Breast epithelium (tissue), 4 donors: ENCODE data around the gene ATP11C. TPM values are rescaled to one million over a fixed set of nuclear protein-coding genes. Genes with fewer than 3 reads are reported as not detected.

Experiments used
- DNase-seq, 2 donors: peaks; one replicate each; pipeline ENCODE4 v3.0.0-alpha.2; 2019; ENCODE audit warnings: low spot score in 2 of 2
- H3K27ac ChIP-seq, 2 donors: fragments of 200-600 bp; sonication (generic) in 1 of 2; one replicate each; pipeline ENCODE4 v1.5.1; 2016 to 2019; ENCODE audit warnings: mild to moderate bottlenecking in 1 of 2
- H3K27me3 ChIP-seq, 2 donors: fragments of 200-600 bp; sonication (generic) in 1 of 2; one replicate each; pipeline versions ENCODE4 v1.5.1 to v1.6.0; 2017 to 2019; ENCODE audit warnings: control low read depth in 1 of 2, mild to moderate bottlenecking in 1 of 2
- H3K36me3 ChIP-seq: fragments of 200-600 bp; one replicate; pipeline ENCODE4 v1.5.1; 2019
- H3K4me1 ChIP-seq, 2 donors: fragments of 200-600 bp; sonication (generic); one replicate each; pipeline ENCODE4 v1.5.1; 2016 to 2019; ENCODE audit warnings: control low read depth in 1 of 2
- H3K4me3 ChIP-seq, 3 donors: fragments of 200-600 bp; sonication (generic); 1 replicate in 2 of 3; 2 replicates in 1 of 3; pipeline ENCODE4 v1.5.1; 2016 to 2019; ENCODE audit warnings: mild to moderate bottlenecking in 3 of 3, moderate library complexity in 2 of 3
- H3K9me3 ChIP-seq, 2 donors: fragments of 200-600 bp; sonication (generic) in 1 of 2; one replicate each; pipeline ENCODE4 v1.5.1; 2016 to 2019; ENCODE audit warnings: control low read depth in 1 of 2
- CTCF ChIP-seq, 3 donors: fragments of 450-650 bp; IDR thresholded peaks; one replicate each; pipeline ENCODE4 v1.5.1; 2016 to 2017; ENCODE audit warnings: antibody characterized with exemption in 3 of 3, mild to moderate bottlenecking in 3 of 3, moderate library complexity in 3 of 3
- POLR2A ChIP-seq: fragments of 450-650 bp; IDR thresholded peaks from one replicate; pipeline ENCODE4 v1.6.1; 2016; ENCODE audit warnings: antibody characterized with exemption, mild to moderate bottlenecking, moderate library complexity
- POLR2AphosphoS5 ChIP-seq, 3 donors: sonication (generic); formaldehyde crosslinking; IDR thresholded peaks; one replicate each; pipeline ENCODE4 v1.6.1; 2017; ENCODE audit warnings: antibody characterized with exemption in 3 of 3
- intact Hi-C: fragments of 100-400 bp; cut with DNase I; formaldehyde crosslinking; loops from one replicate; pipeline ENCODE4 v1.15.1; 2023; ENCODE audit warnings: low total_unique reads
- total RNA-seq, 3 donors: library from RNA; depleted of rRNA; stranded (reverse); fragments of >200 nt; gene quantifications; one replicate each; pipeline ENCODE4 v1.1.0, GENCODE V29; 2016

The ATP11C gene
- total RNA-seq, 3 donors from 2014 or later: 32.5 to 42.4 (median 34.1) TPM

- H3K4me3 ChIP-seq: no peak overlapping the region
- no peak for DNase-seq
- no peaks in the 10 kb centered on the region for H3K36me3 ChIP-seq
- H3K27ac ChIP-seq: no peak overlapping the region
- peaks cover 9 to 14% of the 10 kb centered on the region in 2 donors for H3K9me3 ChIP-seq
- intact Hi-C loops: no loop called here
- TF ChIP-seq CTCF (IDR thresholded peaks at IDR 0.05) (no peak), POLR2A (no peak), POLR2AphosphoS5 (IDR thresholded peaks at IDR 0.05) (no peak)
- no peaks in the 10 kb centered on the region for H3K4me1 ChIP-seq
- no peaks in the 10 kb centered on the region for H3K27me3 ChIP-seq
Measured at GRCh38 chrX:139758809-139759208, 174.0 kb downstream of the ATP11C start.

- H3K27me3 ChIP-seq: no peaks in the 10 kb centered on the region
- H3K36me3 ChIP-seq: no peaks in the 10 kb centered on the region
- intact Hi-C loops: no loop called here
- H3K27ac ChIP-seq: no peak overlapping the region
- no peaks in the 10 kb centered on the region for H3K4me1 ChIP-seq
- TF ChIP-seq POLR2A (no peak), CTCF (IDR thresholded peaks at IDR 0.05) (no peak), POLR2AphosphoS5 (IDR thresholded peaks at IDR 0.05) (no peak)
- no peak overlapping the region for H3K4me3 ChIP-seq
- no peak for DNase-seq
- H3K9me3 ChIP-seq: peaks cover 14 to 15% of the 10 kb centered on the region in 2 donors
Measured at GRCh38 chrX:139758250-139758649, 174.6 kb downstream of the ATP11C start.

GRCh38 chrX:139751053-139751452 lies 181.8 kb downstream of the ATP11C start:
- TF ChIP-seq POLR2AphosphoS5 (IDR thresholded peaks at IDR 0.05): no peak
- no peak for TF ChIP-seq POLR2A
- no peak for TF ChIP-seq CTCF (IDR thresholded peaks at IDR 0.05)
- no peak overlapping the region for H3K27ac ChIP-seq
- DNase-seq: no peak
- H3K4me3 ChIP-seq: no peak overlapping the region
- intact Hi-C loops: no loop called here
- peaks cover 14 to 15% of the 10 kb centered on the region in 2 donors for H3K9me3 ChIP-seq
- no peaks in the 10 kb centered on the region for H3K4me1 ChIP-seq
- H3K36me3 ChIP-seq: no peaks in the 10 kb centered on the region
- no peaks in the 10 kb centered on the region for H3K27me3 ChIP-seq

GRCh38 chrX:139750390-139750789 lies 182.5 kb downstream of the ATP11C start:
- Histone ChIP-seq H3K4me3 (no peak overlapping the region), H3K27ac (no peak overlapping the region), H3K4me1 (no peaks in the 10 kb centered on the region), H3K9me3 (peaks cover 14 to 15% of the 10 kb centered on the region in 2 donors), H3K36me3 (no peaks in the 10 kb centered on the region), H3K27me3 (no peaks in the 10 kb centered on the region)
- no peak for TF ChIP-seq CTCF (IDR thresholded peaks at IDR 0.05)
- TF ChIP-seq POLR2AphosphoS5 (IDR thresholded peaks at IDR 0.05): no peak
- TF ChIP-seq POLR2A: no peak
- intact Hi-C loops: no loop called here
- no peak for DNase-seq

- Histone ChIP-seq H3K4me1 (no peaks in the 10 kb centered on the region), H3K27me3 (peaks cover 0 to 4% of the 10 kb centered on the region in 2 donors), H3K27ac (no peak overlapping the region), H3K4me3 (no peak overlapping the region), H3K9me3 (no peaks in the 10 kb centered on the region), H3K36me3 (no peaks in the 10 kb centered on the region)
- intact Hi-C loops: no loop called here
- DNase-seq: no peak
- TF ChIP-seq POLR2A (no peak), CTCF (IDR thresholded peaks at IDR 0.05) (no peak), POLR2AphosphoS5 (IDR thresholded peaks at IDR 0.05) (no peak)
Measured at GRCh38 chrX:139739138-139739537, 193.7 kb downstream of the ATP11C start.
